HG03432 (cell line): ENCODE data around the gene ANKS1B.
"Not testable (repeated sequence)": the region's sequence is repeated elsewhere in the genome, so short reads cannot be mapped to it uniquely, and the experiment has no call there.

ENCODE experiments used
- ATAC-seq: cut with Tn5 transposase; IDR thresholded peaks from one replicate; pipeline ENCODE4 v1.9.1; 2021; ENCODE audit warnings: mild to moderate bottlenecking, moderate library complexity; ENCODE audit not compliant: unreplicated experiment

The ANKS1B gene

GRCh38 chr12:99609455-99610181 is 375.1 kb downstream of the ANKS1B start:
- no peak for ATAC-seq

- peak; percentile 88 for ATAC-seq
Observed at GRCh38 chr12:99600388-99600787, 384.3 kb downstream of the ANKS1B start.

DNA sequence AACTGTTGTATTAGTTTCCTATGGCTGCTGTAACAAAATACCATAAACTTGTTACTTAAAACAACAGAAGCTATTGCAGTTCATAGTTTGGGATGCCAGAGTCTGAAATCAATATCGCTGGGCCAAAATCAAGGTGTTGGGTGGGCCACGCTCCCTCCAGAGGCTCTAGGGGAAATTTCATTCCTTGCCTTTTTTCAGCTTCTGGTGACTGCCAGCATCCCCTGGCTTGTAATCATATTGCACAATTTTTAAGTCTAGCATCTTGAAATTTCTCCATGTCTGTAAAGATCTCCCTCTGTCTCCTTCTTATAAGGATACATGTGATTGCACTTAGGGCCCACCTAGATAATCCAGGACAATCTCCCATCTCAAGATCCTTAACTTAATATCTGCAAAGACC is 386.0 kb downstream of the ANKS1B start:
- ATAC-seq = no peak

GRCh38 chr12:99596762-99597161 is 388.0 kb downstream of the ANKS1B start:
- ATAC-seq = no peak

GRCh38 chr12:99577125-99577524 is 407.6 kb downstream of the ANKS1B start:
- ATAC-seq = not testable (repeated sequence)

DNA sequence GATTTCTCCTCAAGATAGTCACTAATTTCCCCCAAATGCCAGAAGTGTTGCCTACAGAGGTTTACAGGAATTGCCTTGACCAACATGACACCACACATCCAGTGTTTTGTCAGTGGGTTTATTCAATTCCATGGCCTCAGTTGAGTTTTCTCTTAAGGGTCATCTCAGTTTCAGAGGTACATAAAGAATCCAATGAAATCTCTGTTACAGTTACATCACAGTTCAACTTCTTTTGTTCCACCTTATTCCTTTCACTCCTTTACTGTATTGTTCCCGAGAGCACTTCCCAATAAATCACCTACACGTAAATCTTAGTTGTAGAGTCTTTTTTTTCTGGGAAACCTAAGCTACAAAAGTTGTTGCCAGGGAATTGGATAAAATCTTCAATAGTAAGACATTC is 410.8 kb downstream of the ANKS1B start:
- no peak for ATAC-seq

- no peak for ATAC-seq
Observed at GRCh38 chr12:99567072-99567471, 417.7 kb downstream of the ANKS1B start.

DNA sequence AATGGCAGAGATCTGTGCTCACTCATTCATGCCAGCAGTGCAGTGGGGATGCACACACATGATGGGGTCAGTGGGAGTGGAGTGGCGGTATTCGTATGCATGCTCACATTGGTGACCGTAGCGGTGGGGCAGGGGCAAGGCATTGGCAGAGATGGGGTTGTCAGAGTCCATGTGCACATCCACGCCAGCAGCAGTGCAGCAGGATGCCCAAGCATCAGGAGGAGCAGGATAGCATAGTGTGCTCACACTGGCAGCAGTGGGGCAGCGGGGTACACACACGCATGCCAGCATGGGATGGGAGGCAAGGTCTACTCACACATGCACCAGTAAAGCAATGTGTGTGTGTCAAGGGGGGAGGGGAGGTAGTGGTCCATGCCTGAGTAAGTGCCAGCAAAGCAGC is 426.6 kb downstream of the ANKS1B start:
- no peak for ATAC-seq

- ATAC-seq = no peak
Observed at GRCh38 chr12:99553461-99553860, 431.3 kb downstream of the ANKS1B start.

DNA sequence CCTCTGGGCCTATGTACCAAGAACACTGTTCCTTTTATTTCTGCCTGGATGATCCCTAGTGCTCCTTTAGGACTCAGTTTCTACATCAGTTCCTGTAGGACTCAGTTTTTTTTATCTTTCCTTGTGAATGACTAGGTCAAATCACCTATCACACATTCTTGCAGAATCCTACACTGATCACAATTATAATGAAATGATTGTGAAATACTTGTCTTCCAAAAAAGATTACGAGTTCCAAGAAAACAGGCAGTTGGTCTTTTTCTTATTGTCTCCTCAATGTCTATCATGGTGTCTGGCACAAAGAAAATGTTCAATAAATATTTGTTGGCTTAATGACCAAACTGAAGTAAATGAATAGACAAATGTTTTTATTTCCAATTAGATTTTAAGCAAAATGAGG is 432.7 kb downstream of the ANKS1B start:
- no peak for ATAC-seq

GRCh38 chr12:99549651-99550050 is 435.1 kb downstream of the ANKS1B start:
- no peak for ATAC-seq

GRCh38 chr12:99549196-99549595 is 435.5 kb downstream of the ANKS1B start:
- no peak for ATAC-seq

- no peak for ATAC-seq
Observed at GRCh38 chr12:99544457-99544856, 440.3 kb downstream of the ANKS1B start.

DNA sequence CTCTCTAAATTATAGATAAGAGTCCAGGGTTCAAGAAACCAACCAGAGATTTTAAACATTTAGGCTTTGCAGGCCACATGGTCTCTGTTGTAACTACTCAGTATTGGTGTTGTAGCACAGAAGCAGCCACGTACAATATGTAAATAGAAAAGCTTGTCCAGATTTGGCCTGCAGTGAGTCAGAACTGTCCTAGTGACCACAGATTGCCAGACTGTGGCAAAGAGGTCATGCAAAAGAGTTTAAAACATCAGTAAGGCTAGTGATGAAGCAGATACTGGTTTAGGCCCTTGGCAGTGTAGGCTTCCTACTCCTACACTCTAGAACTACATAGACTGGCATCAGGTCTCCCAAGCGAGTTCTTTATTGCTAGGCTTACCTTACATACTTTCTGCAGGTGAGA is 454.8 kb downstream of the ANKS1B start:
- ATAC-seq = peak; percentile 96

- ATAC-seq = no peak
Observed at GRCh38 chr12:99528478-99528877, 456.3 kb downstream of the ANKS1B start.

DNA sequence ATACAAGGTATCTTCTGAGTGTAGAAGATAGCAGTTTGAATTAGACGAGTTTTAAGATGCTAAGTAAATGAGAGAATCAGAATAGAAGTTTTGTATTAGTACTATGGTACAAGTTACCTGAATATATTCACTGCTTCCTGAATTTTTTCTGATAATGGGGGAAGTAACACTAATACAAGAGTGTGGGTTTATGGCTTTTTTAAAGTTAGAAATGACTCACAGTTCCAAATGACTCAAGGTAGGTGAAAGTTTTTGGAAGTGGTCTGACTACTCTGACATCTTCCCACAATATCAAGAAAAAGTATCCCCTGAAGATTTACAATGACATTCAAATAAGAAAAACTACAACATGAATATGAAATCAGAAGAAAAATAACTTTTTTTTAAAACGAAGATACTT is 460.9 kb downstream of the ANKS1B start:
- ATAC-seq = no peak

DNA sequence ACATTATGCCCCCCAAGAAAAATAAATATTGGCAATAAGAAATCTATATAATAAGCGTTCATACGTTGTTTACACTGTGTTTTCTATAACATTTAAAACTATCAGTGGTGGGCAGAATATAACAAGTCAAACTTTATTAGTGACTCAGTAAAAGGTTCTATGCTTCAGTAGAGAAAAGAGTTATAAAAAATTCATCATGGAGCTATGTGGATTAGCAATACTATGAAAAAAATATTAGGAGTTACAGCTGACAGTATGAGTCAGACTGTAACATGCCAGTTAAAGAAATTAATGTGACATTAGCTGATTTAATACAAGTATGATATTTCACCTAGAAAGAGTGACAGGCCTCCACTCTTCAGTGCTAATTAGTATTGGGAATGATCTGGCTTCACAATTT is 462.3 kb downstream of the ANKS1B start:
- ATAC-seq = no peak

GRCh38 chr12:99521664-99522063 is 463.1 kb downstream of the ANKS1B start:
- ATAC-seq = no peak

DNA sequence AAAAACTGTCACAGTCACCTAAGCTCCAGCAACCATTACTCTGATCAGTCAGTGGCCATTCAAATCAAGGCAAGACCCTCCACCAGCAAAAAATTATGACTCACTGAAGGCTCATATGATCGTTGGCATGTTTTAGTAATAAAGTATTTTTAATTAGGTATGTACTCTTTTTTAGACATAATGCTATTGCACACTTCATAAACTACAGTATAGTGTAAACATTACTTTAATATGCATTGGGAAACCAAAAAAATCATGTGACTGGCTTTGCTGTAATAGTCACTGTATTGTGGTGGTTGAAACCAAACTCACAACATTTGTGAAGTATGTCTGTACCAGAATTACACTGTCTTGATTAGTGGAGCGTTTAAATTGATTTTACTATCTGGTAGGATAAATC is 471.7 kb downstream of the ANKS1B start:
- ATAC-seq = no peak

- no peak for ATAC-seq
Observed at GRCh38 chr12:99505805-99506204, 478.9 kb downstream of the ANKS1B start.

DNA sequence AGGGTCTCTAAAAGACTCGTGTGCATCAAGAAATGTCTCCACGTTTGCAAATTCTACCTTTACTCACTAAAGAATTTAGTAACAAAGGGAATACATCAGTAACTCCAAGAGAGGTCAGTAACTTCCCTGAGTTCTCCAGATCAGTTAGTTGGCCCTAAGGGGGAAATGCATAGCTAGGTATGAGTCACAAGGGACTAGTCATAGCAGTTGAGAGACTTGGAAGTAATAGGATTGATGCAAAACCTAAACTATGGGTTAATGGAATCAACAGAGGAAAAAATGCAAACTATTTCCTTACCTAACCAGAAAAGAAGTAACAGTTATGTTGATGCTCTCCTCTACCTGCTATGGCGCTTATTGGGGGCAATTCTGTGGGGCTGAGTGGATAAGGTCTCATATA is 486.0 kb downstream of the ANKS1B start:
- no peak for ATAC-seq

DNA sequence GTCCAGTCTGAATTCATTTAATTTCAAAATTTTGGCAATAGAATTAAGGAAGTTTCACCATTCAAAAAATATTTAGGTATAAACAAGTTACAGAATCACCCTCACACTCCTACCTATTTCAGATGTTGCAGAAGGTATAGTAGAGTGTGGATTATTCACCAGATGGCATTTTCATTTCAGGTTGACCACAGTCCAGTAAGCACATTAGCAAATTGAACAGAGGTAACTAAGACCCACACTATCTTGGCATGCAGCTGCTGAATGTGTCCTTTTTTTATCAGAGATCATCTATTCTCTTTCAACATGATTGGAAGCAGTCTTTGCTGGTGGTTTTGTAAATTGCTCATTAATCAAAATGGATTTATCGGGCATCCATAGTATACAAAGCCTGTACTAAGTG is 488.9 kb downstream of the ANKS1B start:
- ATAC-seq = no peak

DNA sequence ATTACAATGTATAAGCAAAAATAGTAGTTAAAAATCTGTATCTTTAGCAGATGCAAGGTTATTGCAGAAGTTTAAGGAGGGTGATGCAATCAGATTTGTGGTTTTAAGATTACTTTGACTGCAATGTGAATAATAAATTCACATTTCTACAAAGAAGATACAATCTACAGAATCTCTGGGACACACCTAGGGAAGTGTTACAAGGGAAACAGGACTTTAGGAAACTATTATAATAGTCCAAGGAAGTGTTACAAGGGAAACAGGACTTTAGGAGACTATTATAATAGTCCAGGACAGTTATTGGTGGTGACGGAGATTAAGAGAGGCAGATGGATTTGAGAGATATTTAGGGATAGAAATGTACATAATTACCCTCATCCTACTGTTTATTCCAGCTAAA is 491.5 kb downstream of the ANKS1B start:
- ATAC-seq = no peak
